Heart left ventricle (tissue), 16 donors: ENCODE results near the gene B4GALNT2. TPM values are rescaled to one million over a fixed set of nuclear protein-coding genes. Genes with fewer than 3 reads are reported as not detected.

ENCODE experiments used
- ATAC-seq, 4 donors: fragments of 200-7000 bp; cut with Tn5 transposase; one replicate each; pipeline ENCODE4 v1.9.1; 2020 to 2022; ENCODE audit warnings: moderate library complexity in 4 of 4, mild to moderate bottlenecking in 3 of 4, moderate number of reproducible peaks in 1 of 4
- DNase-seq, 5 donors: peaks; one replicate each; pipeline ENCODE4 v3.0.0-alpha.2; 2020
- H3K27ac ChIP-seq, 12 donors: fragments of 200-600 bp; sonication (generic) in 4 of 12; one replicate each; pipeline versions ENCODE4 v1.5.0 to v1.8.0; 2016 to 2022; ENCODE audit warnings: mild to moderate bottlenecking in 2 of 12
- H3K27me3 ChIP-seq, 9 donors: fragments of 200-600 bp; sonication (generic) in 2 of 9; one replicate each; pipeline versions ENCODE4 v1.5.1 to v1.8.0; 2016 to 2022; ENCODE audit warnings: mild to moderate bottlenecking in 3 of 9
- H3K36me3 ChIP-seq, 9 donors: fragments of 200-600 bp; sonication (generic) in 2 of 9; one replicate each; pipeline versions ENCODE4 v1.5.0 to v1.8.0; 2018 to 2022; ENCODE audit warnings: mild to moderate bottlenecking in 2 of 9
- H3K4me1 ChIP-seq, 12 donors: fragments of 200-600 bp; sonication (generic) in 4 of 12; one replicate each; pipeline versions ENCODE4 v1.5.0 to v1.8.0; 2016 to 2022; ENCODE audit warnings: mild to moderate bottlenecking in 3 of 12
- H3K4me3 ChIP-seq, 12 donors: fragments of 200-600 bp; sonication (generic) in 4 of 12; one replicate each; pipeline versions ENCODE4 v1.5.0 to v1.8.0; 2017 to 2022; ENCODE audit warnings: mild to moderate bottlenecking in 9 of 12, moderate library complexity in 4 of 12
- H3K9me3 ChIP-seq, 12 donors: fragments of 200-600 bp; sonication (generic) in 4 of 12; one replicate each; pipeline versions ENCODE4 v1.5.0 to v1.8.0; 2016 to 2022; ENCODE audit warnings: mild to moderate bottlenecking in 1 of 12
- CTCF ChIP-seq, 12 donors: fragments of 200-600 bp; sonication (generic) in 4 of 12; IDR thresholded peaks; one replicate each; pipeline versions ENCODE4 v1.5.0 to v1.8.0; 2018 to 2022; ENCODE audit warnings: antibody characterized with exemption in 12 of 12, mild to moderate bottlenecking in 5 of 12
- POLR2A ChIP-seq, 2 donors: fragments of 450-650 bp; IDR thresholded peaks; one replicate each; pipeline ENCODE4 v1.6.1; 2017; ENCODE audit warnings: antibody characterized with exemption in 2 of 2, mild to moderate bottlenecking in 2 of 2, moderate library complexity in 2 of 2
- WGBS, 4 donors: extraction: QIAGEN DNeasy Blood & Tissue Kit in 2 of 4; methylation state at CpG; one replicate each; pipeline versions ENCODE4 v1.1.5 to v1.1.7; 2013 to 2018; 5-methylcytosine and 5-hydroxymethylcytosine counted together
- intact Hi-C, 10 donors: fragments of 100-400 bp; cut with DNase I; formaldehyde crosslinking; loops; one replicate each; pipeline versions ENCODE4 v1.11.1 to v1.14.2; 2022
- polyA plus RNA-seq, 2 donors: library from polyadenylated mRNA; stranded (reverse); fragments of 200-250 nt; gene quantifications; one replicate each; pipeline ENCODE4 v1.2.3, GENCODE V29; 2013
- total RNA-seq, 9 donors: library from RNA; depleted of rRNA in 2 of 9; stranded (reverse); fragments of >200 nt in 2 of 9; fragmentation: NEBNext Ultra II Directional in 3 of 9; extraction: Animal tissue kit (Norgen Biotek cat#: 25700) in 3 of 9; gene quantifications; one replicate each; pipeline versions ENCODE4 v1.1.0 to v1.2.4, GENCODE V29; 2016 to 2023
- donor health status: ischemic (EF 13 %, LVEDD 7.1; RV severe dilation, severe dysfunction).
- donor health status: healthy with polysubstance abuse.
- donor health status: DM: no; HTN: yes; CAD: no.
- donor health status: DM: no; HTN: no; CAD: no.
- donor health status: ischemic (EF 25% LVEDD 6.9; RV normal size, moderate dysfunction).
- donor health status: ischemic (EF 25% LVEDD 5.7; RV mildly dilated, moderate dysfunction).
- donor health status: healthy.
- donor health status: DM: yes; HTN: yes; CAD: no.
- donor health status: ischemic (EF 35%, LVEDD 5.7; RV mildly dilated, moderate dysfunction).
- donor health status: nonischemic (EF 11% LVEDD 7.7; RV severe dilation, severe dysfunction).
- donor health status: DM: yes; HTN: yes; CAD: no.
- donor health status: PGD.
- donor health status: ischemic (EF 29% LVEDD 5.4; RV normal size, mild dysfunction).
- donor health status: nonischemic (EF 23%, LVEDD 6.1; RV moderate dilation, normal function).

B4GALNT2 gene
- total and polyA plus RNA-seq, 11 donors = 0.07 to 0.08 TPM; not detected in 9

- Histone ChIP-seq H3K4me3 (peak overlapping the region in 2 of 12 donors; percentile 0 to 16), H3K36me3 (peaks cover 0 to 9% (median 0%) of the 10 kb centered on the region in 9 donors), H3K27me3 (peaks cover 0 to 35% (median 8%) of the 10 kb centered on the region in 9 donors), H3K9me3 (no peaks in the 10 kb centered on the region), H3K4me1 (peaks cover 5 to 81% (median 37%) of the 10 kb centered on the region in 12 donors), H3K27ac (peak overlapping the region; percentile 43 to 91 (median 70))
- intact Hi-C loops = loop anchor here in 1 of 10 donors (2.0 kb wide), 1 partner anchor 24 kb away; no protein-coding TSS in a partner anchor
- TF ChIP-seq POLR2A (IDR thresholded peaks at IDR 0.05) = no peak
- no peak for TF ChIP-seq CTCF (IDR thresholded peaks at IDR 0.05)
- 45 to 57% (median 47%) methylated on average over 11 of the region's 11 CpGs for WGBS, 4 donors
- DNase-seq = peak; percentile 69 to 85 (median 74)
- ATAC-seq = peak; percentile 74 to 91 (median 86)
Measured at GRCh38 chr17:49216953-49217650, 84.5 kb downstream of the B4GALNT2 start.

- DNase-seq = peak; percentile 63 to 85 (median 71)
- Histone ChIP-seq H3K9me3 (no peaks in the 10 kb centered on the region), H3K27ac (peak overlapping the region; percentile 9 to 91 (median 70)), H3K27me3 (peaks cover 0 to 39% (median 8%) of the 10 kb centered on the region in 9 donors), H3K4me1 (peaks cover 5 to 77% (median 36%) of the 10 kb centered on the region in 12 donors), H3K4me3 (peak overlapping the region in 2 of 12 donors; percentile 0 to 16), H3K36me3 (peaks cover 0 to 14% (median 0%) of the 10 kb centered on the region in 9 donors)
- ATAC-seq = peak; percentile 54 to 77 (median 62)
- 64 to 68% (median 64%) methylated on average over 17 of the region's 17 CpGs for WGBS, 4 donors
- no peak for TF ChIP-seq CTCF (IDR thresholded peaks at IDR 0.05)
- no peak for TF ChIP-seq POLR2A (IDR thresholded peaks at IDR 0.05)
- intact Hi-C loops = loop anchor here in 1 of 10 donors (2.0 kb wide), 1 partner anchor 25 kb away; no protein-coding TSS in a partner anchor
Measured at GRCh38 chr17:49217651-49218413, 85.3 kb downstream of the B4GALNT2 start.

- DNase-seq = peak in 3 of 5 donors; percentile 29 to 72 (median 43)
- intact Hi-C loops = no loop called here
- WGBS, 4 donors = 42 to 67% (median 56%) methylated on average over 37 of the region's 37 CpGs
- Histone ChIP-seq H3K27ac (peak overlapping the region in 5 of 12 donors; percentile 19 to 91 (median 39)), H3K4me3 (peak overlapping the region in 1 of 12 donors; percentile 20), H3K4me1 (peaks cover 5 to 77% (median 37%) of the 10 kb centered on the region in 12 donors), H3K36me3 (peaks cover 0 to 14% (median 0%) of the 10 kb centered on the region in 9 donors), H3K9me3 (no peaks in the 10 kb centered on the region), H3K27me3 (peaks cover 0 to 53% (median 19%) of the 10 kb centered on the region in 9 donors)
- ATAC-seq = peak in 2 of 4 donors; percentile 23 to 43
- TF ChIP-seq CTCF (IDR thresholded peaks at IDR 0.05) (peak in 3 of 12 donors; percentile 8 to 29 (median 12)), POLR2A (IDR thresholded peaks at IDR 0.05) (no peak)
Measured at GRCh38 chr17:49218941-49219913, 86.7 kb downstream of the B4GALNT2 start.
